ENCODE data around the gene TTC28.

The TTC28 gene

GRCh38 chr22:28600546-28601143 lies 79.0 kb downstream of the TTC28 start:
- TF ChIP-seq CTCF (IDR thresholded peaks at IDR 0.05; ENCODE audit: low read depth, low read length, missing control alignments), result peak; percentile 16
- peak; percentile 25 for DNase-seq (ENCODE audit: low read depth)
- no peak overlapping the region for H3K4me3 ChIP-seq (ENCODE audit: low read depth, low read length)

DNA sequence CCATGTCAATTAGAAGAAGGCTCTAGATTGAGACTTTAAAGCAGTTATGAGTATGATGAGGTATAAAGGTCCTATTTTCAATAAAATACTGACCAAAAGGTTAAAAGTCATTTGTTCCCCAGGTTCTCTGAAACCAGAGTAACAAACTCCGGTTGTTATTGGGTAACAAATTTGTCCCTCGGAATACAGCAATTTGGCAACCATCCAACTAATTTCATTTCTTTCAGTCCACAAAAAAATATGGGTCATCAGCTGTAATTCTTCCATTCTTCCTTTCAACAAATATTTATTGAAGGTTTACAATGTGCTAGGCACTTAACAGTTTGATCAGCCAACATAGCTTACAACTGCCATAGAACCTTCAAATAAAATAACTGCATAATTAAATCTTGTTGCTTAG lies 79.9 kb downstream of the TTC28 start:
- DNase-seq (ENCODE audit: low read depth), result no peak
- no peak for TF ChIP-seq CTCF (IDR thresholded peaks at IDR 0.05; ENCODE audit: low read depth, low read length, missing control alignments)
- H3K4me3 ChIP-seq (ENCODE audit: low read depth, low read length), result no peak overlapping the region

GRCh38 chr22:28597665-28598064 lies 82.0 kb downstream of the TTC28 start:
- DNase-seq (ENCODE audit: low read depth), result no peak
- no peak for TF ChIP-seq CTCF (IDR thresholded peaks at IDR 0.05; ENCODE audit: low read depth, low read length, missing control alignments)
- no peak overlapping the region for H3K4me3 ChIP-seq (ENCODE audit: low read depth, low read length)

DNA sequence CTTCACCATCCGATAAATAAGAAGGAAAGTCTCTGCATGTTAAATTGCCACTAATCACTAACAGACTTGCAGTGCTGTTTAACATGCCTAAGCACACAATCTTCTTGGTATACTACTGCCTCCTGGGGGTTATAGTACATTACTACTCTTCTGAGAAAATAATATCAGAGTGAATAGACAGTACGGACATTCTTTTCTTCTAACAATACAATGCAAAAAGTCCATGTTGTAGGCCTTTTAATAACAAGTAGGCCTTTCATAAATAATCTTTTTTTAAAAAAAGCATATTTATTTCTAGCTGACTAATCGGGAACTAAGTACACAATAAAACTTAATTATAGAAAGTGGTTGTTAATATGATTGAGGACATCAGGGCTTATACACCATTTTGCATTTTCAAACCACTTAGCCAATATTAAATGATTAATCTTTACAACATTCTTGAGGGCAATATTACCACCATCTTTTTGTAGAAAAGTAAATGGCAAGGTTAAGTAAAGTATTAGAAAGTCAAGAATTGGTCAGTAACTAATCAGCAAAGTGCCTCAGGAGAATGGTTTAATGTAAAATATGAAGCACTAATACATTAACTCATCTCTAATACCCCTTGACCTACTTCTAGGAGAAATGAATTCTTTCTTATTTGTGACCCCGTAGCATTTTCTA lies 84.7 kb downstream of the TTC28 start:
- peak; percentile 4 for DNase-seq (ENCODE audit: low read depth)
- TF ChIP-seq CTCF (IDR thresholded peaks at IDR 0.05; ENCODE audit: low read depth, low read length, missing control alignments), result peak; percentile 61
- H3K4me3 ChIP-seq (ENCODE audit: low read depth, low read length), result no peak overlapping the region

DNA sequence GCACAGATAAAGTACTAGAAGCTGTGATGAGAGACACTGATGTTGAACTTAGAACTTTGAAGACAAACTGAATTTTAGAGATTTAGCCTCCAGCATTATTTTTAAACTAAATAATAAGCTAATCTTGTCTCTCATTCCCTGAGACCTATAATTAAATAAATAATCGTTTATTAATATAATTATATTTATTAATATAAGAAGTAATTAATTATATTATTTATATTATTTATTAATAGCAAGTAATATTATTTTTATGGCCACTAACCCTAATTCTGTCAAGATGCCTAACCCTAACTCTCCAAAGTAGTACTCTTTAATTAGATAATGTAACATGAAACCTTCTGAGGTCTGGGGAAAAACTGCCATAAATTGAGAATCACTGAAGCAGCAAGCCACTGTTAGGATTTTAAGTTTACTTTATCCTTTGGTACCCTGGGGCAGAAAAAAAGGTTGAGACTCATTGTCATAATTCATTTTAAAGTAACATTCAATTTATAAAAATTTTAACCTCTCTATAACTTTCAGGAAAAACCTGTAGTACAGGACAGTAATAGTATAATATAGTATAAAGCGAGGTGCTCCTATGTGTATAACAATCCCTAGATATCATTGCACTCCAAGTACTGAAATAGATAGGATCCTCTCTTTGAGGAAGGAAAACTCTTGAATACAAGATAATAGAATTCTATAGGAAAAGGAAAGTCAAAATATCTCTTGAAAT lies 85.4 kb downstream of the TTC28 start:
- no peak for DNase-seq (ENCODE audit: low read depth)
- no peak for TF ChIP-seq CTCF (IDR thresholded peaks at IDR 0.05; ENCODE audit: low read depth, low read length, missing control alignments)
- H3K4me3 ChIP-seq (ENCODE audit: low read depth, low read length), result no peak overlapping the region

DNA sequence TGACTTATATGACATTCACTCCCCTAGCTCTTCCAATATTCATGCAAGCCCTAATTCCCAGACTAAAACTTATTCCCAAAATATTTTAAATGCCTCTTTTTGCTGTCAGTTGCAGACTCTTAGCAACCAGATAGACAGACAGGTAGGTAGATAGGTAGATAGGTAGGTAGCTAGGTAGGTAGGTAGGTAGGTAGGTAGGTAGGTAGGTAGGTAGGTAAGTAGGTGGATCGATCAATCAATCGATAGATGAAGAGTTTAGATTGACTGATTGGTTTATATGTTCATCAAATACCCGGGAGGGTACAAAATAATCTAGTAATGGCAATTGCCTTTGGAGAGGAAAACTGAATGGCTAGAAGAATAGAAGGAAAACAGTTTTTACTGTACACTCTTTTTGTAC lies 86.3 kb downstream of the TTC28 start:
- no peak overlapping the region for H3K4me3 ChIP-seq (ENCODE audit: low read depth, low read length)
- no peak for TF ChIP-seq CTCF (IDR thresholded peaks at IDR 0.05; ENCODE audit: low read depth, low read length, missing control alignments)
- no peak for DNase-seq (ENCODE audit: low read depth)
